ENCODE results near the gene MYEF2.

MYEF2 gene

DNA sequence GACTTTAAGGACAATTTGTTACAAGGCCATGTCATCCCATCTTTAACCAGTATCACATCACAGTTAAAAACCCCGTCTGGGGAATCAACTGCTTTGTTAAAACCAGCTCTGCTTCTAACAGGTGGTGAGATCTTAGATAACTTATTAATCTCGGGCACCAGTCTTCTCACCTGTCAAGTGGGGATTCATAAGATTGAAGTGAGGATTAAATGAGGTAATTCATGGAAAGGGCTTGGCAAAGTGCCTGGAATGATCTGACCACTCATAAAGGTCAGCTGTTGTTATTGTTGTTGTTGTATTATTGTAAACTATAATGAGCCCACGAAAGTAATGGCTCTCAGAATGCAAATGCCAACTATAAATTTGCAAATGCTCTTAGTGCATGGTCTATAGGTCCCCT lies 87.4 kb downstream of the MYEF2 start:
- no peak for DNase-seq (ENCODE audit: extremely low spot score, insufficient read length, low read depth)
- FAIRE-seq: no peak

DNA sequence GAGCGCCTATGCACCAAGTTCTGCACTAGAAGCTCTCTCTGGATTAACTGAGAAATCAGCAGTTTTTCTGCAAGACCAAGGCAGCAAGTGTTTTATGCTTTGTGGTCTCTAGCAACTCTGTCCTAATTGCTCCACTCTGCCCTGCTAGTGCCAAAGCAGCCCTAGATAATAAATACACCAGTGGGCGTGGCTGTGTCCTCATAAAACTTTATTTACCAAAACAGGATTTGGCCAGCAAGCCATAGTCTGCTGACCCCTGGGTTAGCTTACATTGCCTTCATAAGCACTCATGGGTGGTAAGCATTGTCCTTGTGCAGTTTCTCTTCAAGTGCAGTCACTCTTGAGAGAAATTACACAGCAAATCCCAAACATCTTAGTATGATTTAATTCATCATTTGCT lies 88.0 kb downstream of the MYEF2 start:
- FAIRE-seq (no peak), DNase-seq (ENCODE audit: extremely low spot score, insufficient read length, low read depth) (no peak)

DNA sequence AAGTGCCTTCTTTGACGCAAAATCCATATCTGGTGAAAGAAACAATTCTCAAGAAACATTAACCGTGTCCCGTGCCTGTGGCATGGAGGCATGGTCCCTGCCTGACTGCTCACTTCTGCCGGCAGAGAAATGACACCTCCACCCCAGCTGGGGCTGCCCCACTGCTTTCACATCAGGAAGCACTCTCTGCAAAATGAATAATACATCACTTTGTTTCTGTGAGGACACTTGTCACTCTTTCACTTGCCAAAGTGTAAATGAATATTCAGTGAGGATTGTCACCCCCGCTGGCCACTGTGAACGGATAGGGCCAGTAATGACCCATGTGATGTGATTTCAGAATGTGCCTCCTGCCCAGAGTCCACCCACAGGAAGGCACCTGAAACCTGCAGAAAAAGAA lies 88.4 kb downstream of the MYEF2 start:
- FAIRE-seq: no peak
- no peak for DNase-seq (ENCODE audit: extremely low spot score, insufficient read length, low read depth)

DNA sequence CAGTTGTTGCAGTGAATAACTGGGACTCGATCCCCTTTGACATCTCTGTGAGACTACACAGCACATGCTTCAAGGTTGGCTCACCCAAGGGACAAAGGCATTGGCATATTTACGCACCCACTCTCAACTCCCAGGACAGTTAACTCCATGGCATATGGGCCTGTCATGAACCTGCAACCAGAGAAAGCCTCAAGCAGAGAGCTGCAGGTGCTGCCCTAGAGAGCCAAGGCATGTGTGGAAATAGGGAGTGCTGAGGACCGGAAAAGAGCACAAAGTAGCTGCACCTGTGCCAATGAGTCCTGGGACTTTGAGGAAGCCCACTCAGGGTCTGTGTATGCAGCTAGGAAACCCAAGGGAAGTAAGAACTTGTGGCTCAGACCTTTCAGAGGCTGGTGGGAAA lies 90.3 kb downstream of the MYEF2 start:
- FAIRE-seq: no peak
- no peak for DNase-seq (ENCODE audit: extremely low spot score, insufficient read length, low read depth)

DNA sequence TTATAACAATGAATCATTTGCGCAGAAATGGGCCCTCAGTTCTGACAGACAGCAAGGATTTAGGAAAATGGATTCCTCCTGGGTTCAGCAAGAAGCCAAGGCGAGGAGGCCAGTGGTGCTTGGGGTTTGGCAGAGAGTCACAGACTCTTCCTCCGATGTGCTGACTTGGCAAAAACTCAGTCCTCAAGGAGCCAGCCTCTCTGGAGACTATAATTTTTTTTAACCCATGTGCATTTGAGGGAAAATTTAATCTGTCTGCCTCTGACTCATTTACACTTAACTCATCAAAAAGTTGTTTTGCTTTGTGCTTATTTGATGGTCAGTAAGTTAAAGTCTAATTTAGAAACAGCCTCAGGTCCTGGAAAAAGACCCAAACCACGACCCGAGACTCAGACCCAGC lies 91.5 kb downstream of the MYEF2 start:
- FAIRE-seq: no peak
- no peak for DNase-seq (ENCODE audit: extremely low spot score, insufficient read length, low read depth)

DNA sequence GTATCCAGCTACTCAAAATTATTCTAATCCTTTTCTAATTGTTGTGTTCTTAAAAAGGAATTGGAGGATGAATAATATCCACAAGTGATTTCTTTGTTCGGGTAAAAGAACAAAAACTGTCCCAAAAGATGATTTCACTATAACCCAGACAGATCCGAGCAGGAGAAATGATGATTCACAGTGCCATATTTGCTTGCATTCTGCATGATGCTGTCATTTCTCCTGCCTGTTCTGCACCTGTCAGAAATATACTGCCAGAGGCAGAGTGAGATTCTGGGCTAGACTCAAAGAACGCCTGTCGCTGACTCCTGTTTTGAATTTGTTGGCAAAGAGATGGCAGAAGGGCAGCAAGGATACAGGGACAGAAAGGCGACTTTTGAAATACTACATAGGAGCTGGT lies 92.0 kb downstream of the MYEF2 start:
- FAIRE-seq (no peak), DNase-seq (ENCODE audit: extremely low spot score, insufficient read length, low read depth) (no peak)

DNA sequence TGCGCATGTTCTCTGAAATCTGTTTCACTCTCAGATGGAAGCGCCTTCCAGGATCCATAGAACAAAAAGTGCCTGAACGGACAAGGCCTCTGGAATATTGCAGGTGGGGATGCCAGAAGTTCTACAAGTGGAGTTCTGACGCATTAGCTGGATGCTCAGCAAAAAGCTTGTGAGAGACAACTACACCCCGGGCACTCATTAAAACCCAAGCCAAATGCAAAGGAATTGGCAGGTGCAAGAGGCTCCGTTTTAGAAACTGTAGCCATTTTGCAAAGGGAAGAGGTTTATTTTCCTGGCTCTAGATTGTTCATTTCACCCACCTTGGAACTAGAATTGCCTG lies 92.5 kb downstream of the MYEF2 start:
- no peak for DNase-seq (ENCODE audit: extremely low spot score, insufficient read length, low read depth)
- FAIRE-seq: no peak

DNA sequence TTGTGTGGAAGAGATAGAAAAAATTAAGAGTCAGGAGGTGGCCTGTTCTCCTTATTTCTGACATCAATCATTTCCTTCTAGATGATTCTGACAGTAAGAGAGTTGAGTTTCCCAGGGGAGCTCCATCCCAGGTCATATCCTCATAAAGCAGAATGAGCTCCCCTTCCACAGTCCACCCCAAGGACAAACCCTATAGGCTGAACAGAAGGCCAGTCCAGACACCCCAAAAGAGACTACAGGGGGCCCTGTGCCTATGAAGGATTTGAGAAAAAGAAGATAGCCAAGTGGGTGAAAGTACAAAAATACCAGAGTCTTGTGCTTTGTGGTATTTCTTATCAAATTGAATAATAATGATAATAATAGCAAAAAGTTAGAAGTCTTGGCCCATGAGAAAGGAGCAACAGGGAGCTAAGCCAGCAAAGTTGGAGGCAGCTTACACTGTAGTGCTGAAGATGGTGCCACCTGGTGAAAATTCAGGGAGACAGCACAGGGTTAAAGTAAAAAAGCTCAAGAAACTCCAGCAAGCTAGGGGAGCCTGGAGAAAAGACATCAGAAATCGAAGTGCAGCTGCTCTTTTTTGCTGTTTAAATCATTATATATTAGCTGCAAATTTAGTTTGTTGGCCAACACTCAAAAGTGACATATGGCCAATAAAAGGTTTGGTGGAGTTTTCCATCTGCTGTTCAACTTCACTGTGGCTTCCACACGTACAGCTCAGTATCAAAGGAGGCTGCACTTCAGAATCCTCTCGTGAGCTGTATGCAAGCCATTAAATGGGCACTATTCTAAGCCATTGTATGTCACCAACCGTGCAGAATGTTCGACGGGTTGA lies 93.1 kb downstream of the MYEF2 start:
- no peak for FAIRE-seq
- no peak for DNase-seq (ENCODE audit: extremely low spot score, insufficient read length, low read depth)
